ENCODE data around the gene RALGAPB.
"Not testable (repeated sequence)": the region's sequence is repeated elsewhere in the genome, so short reads cannot be mapped to it uniquely, and the experiment has no call there.

The RALGAPB gene

GRCh38 chr20:38585404-38586180, 112.9 kb downstream of the RALGAPB start:
- Histone ChIP-seq H3K36me3 (ENCODE audit: insufficient read depth, low read length) (no peaks in the 10 kb centered on the region), H3K4me1 (ENCODE audit: insufficient read depth, low read length) (peaks cover 13% of the 10 kb centered on the region; the same call in 1 of the 2 replicates), H3K9ac (ENCODE audit: low read depth, low read length) (no peak overlapping the region), H3K9me3 (ENCODE audit: control insufficient read depth, insufficient read depth, low read length) (no peaks in the 10 kb centered on the region)

GRCh38 chr20:38586181-38586525, 113.5 kb downstream of the RALGAPB start:
- peaks cover 13% of the 10 kb centered on the region; the same call in 1 of the 2 replicates for H3K4me1 ChIP-seq (ENCODE audit: insufficient read depth, low read length)
- no peaks in the 10 kb centered on the region for H3K9me3 ChIP-seq (ENCODE audit: control insufficient read depth, insufficient read depth, low read length)
- H3K36me3 ChIP-seq (ENCODE audit: insufficient read depth, low read length): no peaks in the 10 kb centered on the region
- H3K9ac ChIP-seq (ENCODE audit: low read depth, low read length): no peak overlapping the region

- Histone ChIP-seq H3K9ac (ENCODE audit: low read depth, low read length) (no peak overlapping the region), H3K4me1 (ENCODE audit: insufficient read depth, low read length) (peaks cover 23% of the 10 kb centered on the region), H3K9me3 (ENCODE audit: control insufficient read depth, insufficient read depth, low read length) (no peaks in the 10 kb centered on the region), H3K36me3 (ENCODE audit: insufficient read depth, low read length) (no peaks in the 10 kb centered on the region)
Observed at GRCh38 chr20:38588303-38588702, 115.7 kb downstream of the RALGAPB start.

GRCh38 chr20:38589351-38589750, 116.7 kb downstream of the RALGAPB start:
- no peak overlapping the region for H3K9ac ChIP-seq (ENCODE audit: low read depth, low read length)
- no peaks in the 10 kb centered on the region for H3K36me3 ChIP-seq (ENCODE audit: insufficient read depth, low read length)
- no peaks in the 10 kb centered on the region for H3K9me3 ChIP-seq (ENCODE audit: control insufficient read depth, insufficient read depth, low read length)
- H3K4me1 ChIP-seq (ENCODE audit: insufficient read depth, low read length): peaks cover 17% of the 10 kb centered on the region

GRCh38 chr20:38589967-38590675, 117.5 kb downstream of the RALGAPB start:
- Histone ChIP-seq H3K4me1 (ENCODE audit: insufficient read depth, low read length) (peaks cover 16% of the 10 kb centered on the region), H3K9ac (ENCODE audit: low read depth, low read length) (no peak overlapping the region), H3K36me3 (ENCODE audit: insufficient read depth, low read length) (no peaks in the 10 kb centered on the region), H3K9me3 (ENCODE audit: control insufficient read depth, insufficient read depth, low read length) (no peaks in the 10 kb centered on the region)

GRCh38 chr20:38590676-38591473, 118.2 kb downstream of the RALGAPB start:
- H3K36me3 ChIP-seq (ENCODE audit: insufficient read depth, low read length): no peaks in the 10 kb centered on the region
- H3K9ac ChIP-seq (ENCODE audit: low read depth, low read length): no peak overlapping the region
- H3K4me1 ChIP-seq (ENCODE audit: insufficient read depth, low read length): peaks cover 16% of the 10 kb centered on the region
- no peaks in the 10 kb centered on the region for H3K9me3 ChIP-seq (ENCODE audit: control insufficient read depth, insufficient read depth, low read length)

GRCh38 chr20:38591474-38592410, 119.1 kb downstream of the RALGAPB start:
- no peak overlapping the region for H3K9ac ChIP-seq (ENCODE audit: low read depth, low read length)
- no peaks in the 10 kb centered on the region for H3K9me3 ChIP-seq (ENCODE audit: control insufficient read depth, insufficient read depth, low read length)
- H3K4me1 ChIP-seq (ENCODE audit: insufficient read depth, low read length): peaks cover 16% of the 10 kb centered on the region
- H3K36me3 ChIP-seq (ENCODE audit: insufficient read depth, low read length): no peaks in the 10 kb centered on the region

GRCh38 chr20:38592411-38592790, 119.8 kb downstream of the RALGAPB start:
- not testable (repeated sequence) for H3K9me3 ChIP-seq (ENCODE audit: control insufficient read depth, insufficient read depth, low read length)

GRCh38 chr20:38594281-38594680, 121.6 kb downstream of the RALGAPB start:
- H3K9ac ChIP-seq (ENCODE audit: low read depth, low read length); H3K36me3 ChIP-seq (ENCODE audit: insufficient read depth, low read length); H3K9me3 ChIP-seq (ENCODE audit: control insufficient read depth, insufficient read depth, low read length): not testable (repeated sequence)
- peaks cover 16% of the 10 kb centered on the region for H3K4me1 ChIP-seq (ENCODE audit: insufficient read depth, low read length)

More at GRCh38 chr20:38592411-38592790, 119.8 kb downstream of the RALGAPB start:
- not testable (repeated sequence) for H3K9ac ChIP-seq (ENCODE audit: low read depth, low read length); H3K36me3 ChIP-seq (ENCODE audit: insufficient read depth, low read length)
- peaks cover 16% of the 10 kb centered on the region for H3K4me1 ChIP-seq (ENCODE audit: insufficient read depth, low read length)

GRCh38 chr20:38595886-38596285, 123.2 kb downstream of the RALGAPB start:
- not testable (repeated sequence) for H3K36me3 ChIP-seq (ENCODE audit: insufficient read depth, low read length); H3K9me3 ChIP-seq (ENCODE audit: control insufficient read depth, insufficient read depth, low read length); H3K9ac ChIP-seq (ENCODE audit: low read depth, low read length)
- H3K4me1 ChIP-seq (ENCODE audit: insufficient read depth, low read length): peaks cover 32% of the 10 kb centered on the region

- Histone ChIP-seq H3K36me3 (ENCODE audit: insufficient read depth, low read length) (no peaks in the 10 kb centered on the region), H3K9ac (ENCODE audit: low read depth, low read length) (no peak overlapping the region), H3K9me3 (ENCODE audit: control insufficient read depth, insufficient read depth, low read length) (no peaks in the 10 kb centered on the region), H3K4me1 (ENCODE audit: insufficient read depth, low read length) (peaks cover 23% of the 10 kb centered on the region; the same call in 1 of the 2 replicates)
Observed at GRCh38 chr20:38599410-38599882, 126.8 kb downstream of the RALGAPB start.

- Histone ChIP-seq H3K9ac (ENCODE audit: low read depth, low read length) (no peak overlapping the region), H3K36me3 (ENCODE audit: insufficient read depth, low read length) (no peaks in the 10 kb centered on the region), H3K4me1 (ENCODE audit: insufficient read depth, low read length) (peaks cover 27% of the 10 kb centered on the region), H3K9me3 (ENCODE audit: control insufficient read depth, insufficient read depth, low read length) (no peaks in the 10 kb centered on the region)
Observed at GRCh38 chr20:38600057-38600456, 127.4 kb downstream of the RALGAPB start.

- no peaks in the 10 kb centered on the region for H3K9me3 ChIP-seq (ENCODE audit: control insufficient read depth, insufficient read depth, low read length)
- H3K36me3 ChIP-seq (ENCODE audit: insufficient read depth, low read length): no peaks in the 10 kb centered on the region
- H3K9ac ChIP-seq (ENCODE audit: low read depth, low read length): peak within 1 kb of the TSS; percentile 67; the same call in 1 of the 2 replicates
- peaks cover 29% of the 10 kb centered on the region for H3K4me1 ChIP-seq (ENCODE audit: insufficient read depth, low read length)
Observed at GRCh38 chr20:38601216-38602184, 128.9 kb downstream of the RALGAPB start, which contains the start of gene ARHGAP40. ARHGAP40 (plus strand) TSS chr20:38601809.
